GM18870 (cell line): ENCODE data around the gene SPAG16.

Source experiments
- ATAC-seq: cut with Tn5 transposase; IDR thresholded peaks from one replicate; pipeline ENCODE4 v1.9.1; 2021; ENCODE audit warnings: moderate library complexity; ENCODE audit not compliant: unreplicated experiment

SPAG16 gene

DNA sequence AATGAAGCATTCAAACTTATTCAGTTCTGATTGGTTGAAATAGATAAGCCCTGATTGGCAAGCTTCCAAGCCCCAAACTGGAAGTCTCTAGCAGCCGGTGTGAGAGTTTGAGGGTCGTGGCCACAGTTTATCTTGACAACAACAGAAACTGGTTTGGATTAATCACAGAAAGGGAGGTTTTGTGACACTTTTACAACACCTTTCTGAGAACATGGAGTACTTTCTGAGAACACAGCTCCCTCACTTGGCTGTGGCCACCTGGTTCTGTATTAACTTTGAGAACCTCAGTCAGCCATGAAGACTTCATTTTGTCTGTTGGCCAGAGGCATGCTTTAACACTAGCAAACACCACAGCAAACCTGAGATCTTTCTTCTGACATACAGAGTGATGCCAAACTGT, 845.9 kb downstream of the SPAG16 start:
- ATAC-seq: no peak

DNA sequence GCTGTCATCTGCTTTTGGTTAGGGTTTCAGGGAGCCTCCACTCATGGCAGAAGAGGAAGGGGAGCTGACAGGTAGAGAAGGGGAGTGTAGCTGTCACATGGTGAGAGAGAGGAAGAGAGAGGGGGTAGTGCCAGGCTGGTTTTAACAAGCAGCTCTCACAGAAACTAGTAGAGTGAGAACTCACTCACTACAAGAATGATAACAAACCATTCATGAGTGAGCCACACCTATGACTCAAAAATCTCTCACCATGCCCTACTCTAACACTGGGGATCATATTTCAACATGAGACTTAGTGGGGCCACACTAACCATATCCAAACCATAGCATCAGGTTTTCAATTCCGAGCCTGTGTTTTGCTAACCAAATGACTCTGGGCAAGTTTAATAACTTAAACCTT, 851.7 kb downstream of the SPAG16 start:
- no peak for ATAC-seq

DNA sequence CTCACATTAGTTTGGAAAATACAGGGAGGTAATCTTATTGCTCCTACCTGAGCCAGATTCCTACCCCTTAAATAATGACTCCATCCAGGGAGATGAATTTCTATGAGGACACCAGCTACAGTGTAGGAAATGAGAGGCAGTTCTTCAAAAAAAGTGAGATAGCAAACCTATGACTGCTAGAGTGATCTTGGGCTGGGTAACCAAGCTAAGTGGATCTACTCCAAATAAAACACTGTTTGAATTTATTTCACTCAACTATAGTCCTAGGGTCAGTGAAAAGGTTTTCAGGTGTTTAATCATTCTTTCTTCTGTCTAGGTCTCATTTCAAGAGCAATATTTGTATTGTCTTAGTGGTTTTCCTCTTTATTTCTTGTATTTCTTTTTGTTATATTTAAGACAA, 854.5 kb downstream of the SPAG16 start:
- ATAC-seq: no peak

DNA sequence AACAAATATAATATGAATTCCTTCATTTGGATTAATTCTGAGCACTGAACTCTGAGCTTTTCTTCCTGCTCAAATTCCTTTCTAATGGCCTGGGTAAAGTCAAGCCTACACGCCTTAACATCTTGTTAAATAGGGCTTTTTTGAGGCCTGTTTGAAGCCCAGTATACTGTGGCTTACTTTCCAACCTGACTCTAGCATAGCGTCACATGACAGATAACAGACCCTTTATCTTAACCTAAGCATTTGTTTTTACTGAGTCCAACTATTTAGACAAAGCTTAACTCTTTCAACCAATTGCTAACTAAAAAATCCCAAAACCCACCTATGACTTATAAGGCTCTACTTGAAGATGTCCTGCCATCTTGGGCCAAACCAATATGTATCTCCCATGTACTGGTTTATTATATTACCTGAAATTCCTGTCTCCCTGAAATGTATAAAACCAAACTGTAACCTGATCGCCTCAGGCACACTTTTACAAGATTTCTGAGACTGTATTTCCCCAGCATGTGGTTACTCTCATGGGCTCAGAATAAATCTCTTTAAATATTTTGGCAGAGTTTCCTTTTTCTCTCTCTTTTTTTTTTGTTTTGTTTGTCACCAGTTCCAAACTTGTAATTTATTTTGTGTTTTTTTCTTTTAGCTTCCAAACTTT, 855.5 kb downstream of the SPAG16 start:
- no peak for ATAC-seq

DNA sequence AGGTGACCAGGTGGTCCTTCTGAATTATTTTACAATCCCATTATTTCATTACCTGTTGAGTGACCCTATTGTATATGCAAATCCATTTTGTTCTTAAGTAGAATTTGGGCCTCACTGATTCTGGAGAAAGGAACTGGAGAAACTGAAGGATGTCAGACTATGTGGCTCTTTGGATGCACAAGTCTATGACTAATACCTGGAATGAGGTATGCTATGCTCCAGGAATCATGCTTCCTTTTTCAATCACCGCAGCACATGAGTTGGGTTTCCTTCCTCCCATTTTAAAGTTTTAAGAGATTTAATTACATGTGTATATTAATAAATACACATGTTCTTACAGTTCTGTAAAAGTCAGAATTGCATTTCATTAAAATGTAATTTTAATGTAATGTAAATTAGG, 872.7 kb downstream of the SPAG16 start:
- no peak for ATAC-seq

DNA sequence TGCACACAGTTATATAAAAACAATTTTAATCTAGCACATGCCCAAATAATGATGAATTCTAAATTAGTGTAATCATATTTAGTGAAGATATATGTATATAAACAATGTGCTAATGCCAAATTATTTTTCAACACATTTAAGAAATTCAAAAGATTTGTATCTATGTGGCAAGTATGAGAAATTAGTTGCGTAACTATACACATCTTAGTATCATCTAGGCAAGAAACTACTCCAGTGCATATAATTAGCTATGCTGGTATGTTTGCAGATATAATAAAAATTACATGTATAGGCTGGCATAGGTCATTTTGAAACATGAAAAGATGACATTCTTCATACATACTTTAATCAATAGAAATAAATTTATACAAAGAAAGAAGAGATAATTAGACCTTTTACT, 874.6 kb downstream of the SPAG16 start:
- ATAC-seq: no peak

DNA sequence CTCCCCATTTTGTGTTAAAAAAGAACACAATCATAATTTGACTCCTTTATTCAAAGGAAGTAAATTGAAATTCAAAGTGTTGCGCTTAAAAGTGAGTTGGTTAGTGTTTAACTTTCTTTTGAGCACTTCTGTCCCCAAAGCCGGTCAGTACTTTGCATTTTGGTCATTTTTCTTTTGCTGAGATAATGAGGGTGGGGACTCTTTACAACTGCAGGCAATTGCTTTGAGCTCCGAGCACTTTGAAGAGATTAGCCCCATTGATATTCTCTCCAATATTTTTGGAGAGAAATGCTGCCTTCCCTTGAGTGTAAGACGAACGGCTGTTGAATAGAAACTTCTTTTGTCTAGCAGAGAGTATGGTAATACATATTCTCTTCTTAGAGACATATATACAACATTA, 885.0 kb downstream of the SPAG16 start:
- no peak for ATAC-seq

DNA sequence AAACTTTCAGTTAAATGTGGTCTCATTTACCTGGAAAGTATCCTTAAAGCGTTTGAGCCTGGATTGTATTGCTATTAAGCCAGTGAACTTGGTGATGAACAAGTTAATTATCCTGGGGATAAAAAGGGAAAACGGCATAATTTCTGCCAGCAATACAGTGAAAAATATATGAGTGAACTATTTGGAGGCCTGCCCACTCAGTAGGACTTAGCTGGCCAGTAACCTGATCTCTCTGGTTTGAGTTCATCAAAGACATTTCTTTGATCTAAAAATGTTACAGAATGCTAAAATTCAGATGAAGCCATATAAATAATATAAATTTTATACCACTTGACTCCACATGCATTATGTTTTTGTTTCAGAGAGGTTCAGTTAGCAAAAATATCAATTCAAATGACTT, 885.5 kb downstream of the SPAG16 start:
- ATAC-seq: no peak

DNA sequence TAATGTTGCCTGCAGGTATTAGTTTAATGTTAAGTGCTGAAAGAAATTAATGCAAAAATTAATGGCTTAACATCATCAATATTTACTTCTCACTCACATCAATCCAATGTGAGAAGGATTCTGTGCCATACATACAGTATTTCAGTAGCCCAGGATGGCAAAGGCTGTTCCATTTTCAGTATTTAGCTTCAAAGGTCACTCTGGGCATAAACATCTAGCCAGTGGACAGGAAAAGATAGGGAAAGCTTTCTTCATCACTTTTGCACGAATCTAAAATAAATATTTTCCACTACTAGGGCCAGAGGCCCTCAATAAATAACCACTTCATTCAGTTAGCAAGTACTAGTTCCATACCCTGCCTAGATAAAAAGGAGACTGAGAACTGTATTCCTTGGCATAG, 890.3 kb downstream of the SPAG16 start:
- ATAC-seq: no peak

DNA sequence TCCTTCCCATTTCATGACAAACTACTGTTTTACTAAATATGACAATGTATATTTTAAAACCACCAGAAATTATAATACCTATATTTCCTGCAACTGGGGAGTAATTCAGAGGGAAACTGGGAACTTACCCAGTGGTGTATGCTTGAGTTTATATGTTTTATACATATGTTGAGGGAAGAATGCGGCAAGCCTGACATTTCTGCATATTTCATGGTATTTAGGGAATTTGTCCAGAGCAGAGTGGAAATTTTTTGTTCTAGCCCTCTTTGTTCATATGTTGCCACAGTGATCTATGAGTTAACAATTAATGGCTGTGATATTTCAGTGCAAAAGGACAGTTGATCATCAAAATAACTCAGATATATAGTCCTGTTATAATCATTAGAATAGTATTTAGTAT, 895.8 kb downstream of the SPAG16 start:
- no peak for ATAC-seq

DNA sequence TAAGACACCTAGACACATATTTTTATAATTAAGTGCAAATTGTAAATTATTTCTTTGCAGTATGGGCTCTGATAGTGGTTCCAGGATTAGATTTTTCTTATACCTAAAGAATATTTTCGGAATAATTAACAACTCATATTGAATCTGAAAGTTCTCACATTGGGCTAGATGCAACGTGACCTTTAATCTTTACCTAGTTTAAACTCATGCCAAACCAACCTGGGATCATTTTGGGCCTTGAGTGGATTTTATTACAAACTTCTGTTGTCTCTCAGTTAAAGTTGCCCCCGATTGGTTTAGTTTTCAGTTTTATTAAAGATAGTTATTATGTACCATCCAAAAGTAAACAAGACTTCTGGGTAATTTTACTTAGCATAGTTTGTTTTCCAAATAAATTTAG, 896.4 kb downstream of the SPAG16 start:
- no peak for ATAC-seq

DNA sequence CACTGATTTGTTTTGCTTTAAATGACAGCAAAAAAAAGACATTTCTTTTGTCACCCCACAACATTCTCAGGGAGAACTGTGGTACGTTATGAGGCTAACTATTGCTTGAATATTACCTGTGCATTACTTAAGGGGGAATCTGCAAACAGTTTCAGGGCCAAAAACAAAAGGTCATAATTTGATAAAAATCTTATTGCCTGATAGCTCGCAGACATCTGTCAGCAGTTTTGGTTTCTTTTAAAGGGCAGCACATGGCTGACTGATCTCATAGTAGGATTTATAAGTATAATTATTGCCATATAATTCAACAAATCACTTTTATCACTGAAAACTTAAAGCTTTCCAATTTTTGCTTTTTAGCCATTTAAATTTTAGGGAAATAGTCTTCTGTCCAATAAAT, 900.2 kb downstream of the SPAG16 start:
- no peak for ATAC-seq

DNA sequence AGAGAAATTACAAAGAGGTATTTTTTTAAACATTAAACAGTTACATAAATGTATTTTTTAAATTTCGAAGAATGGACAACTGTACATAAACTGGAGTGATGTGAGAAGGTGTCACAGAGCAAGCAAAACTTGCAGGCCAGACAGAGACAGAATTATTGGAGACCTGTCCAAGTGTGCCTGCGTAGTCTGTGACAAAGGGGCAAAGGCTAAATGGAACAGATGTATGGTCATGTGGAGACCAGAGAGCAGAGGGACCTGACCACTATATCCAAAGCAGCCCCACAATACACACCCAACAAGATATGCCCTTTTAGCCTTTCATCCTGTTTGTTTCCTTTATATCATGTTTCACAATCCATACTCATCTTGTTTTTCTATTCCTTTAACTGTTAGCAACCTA, 901.3 kb downstream of the SPAG16 start:
- no peak for ATAC-seq

DNA sequence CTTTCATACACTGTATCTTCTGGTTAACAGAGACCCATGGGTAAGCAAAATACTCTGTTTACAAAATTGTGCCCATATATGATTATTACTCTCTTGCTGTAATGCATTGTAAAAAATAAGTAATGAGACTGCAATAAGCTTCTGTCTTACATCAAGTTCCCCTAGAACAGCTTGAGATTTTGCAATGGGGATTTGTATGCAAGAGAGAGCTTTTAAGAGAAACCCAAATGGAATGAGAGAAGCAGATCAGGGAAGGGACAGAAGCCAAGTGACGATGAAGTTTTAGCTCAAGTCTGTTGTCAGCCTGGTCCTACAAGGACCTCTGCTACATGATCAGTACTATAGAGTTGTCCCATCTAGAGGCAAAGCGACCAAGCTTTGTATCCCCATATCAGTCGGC, 908.4 kb downstream of the SPAG16 start:
- no peak for ATAC-seq

DNA sequence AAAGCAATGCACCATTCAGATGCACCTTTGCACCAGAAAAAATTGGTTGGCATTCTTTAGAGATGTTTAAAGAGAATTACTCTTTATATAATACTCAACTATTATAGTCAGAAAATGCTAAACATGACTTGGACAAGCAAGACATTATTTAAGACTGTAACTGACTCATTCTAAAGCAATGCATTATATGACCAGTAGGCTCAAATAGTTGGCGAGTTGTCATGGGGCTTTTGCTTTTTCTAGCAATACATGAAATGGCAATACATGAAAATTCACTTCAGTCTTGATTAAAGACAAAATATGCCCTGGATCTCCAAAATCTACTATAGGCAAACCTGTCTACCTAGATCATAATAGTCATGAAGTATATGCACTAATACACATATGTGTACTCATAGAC, 909.7 kb downstream of the SPAG16 start:
- no peak for ATAC-seq

DNA sequence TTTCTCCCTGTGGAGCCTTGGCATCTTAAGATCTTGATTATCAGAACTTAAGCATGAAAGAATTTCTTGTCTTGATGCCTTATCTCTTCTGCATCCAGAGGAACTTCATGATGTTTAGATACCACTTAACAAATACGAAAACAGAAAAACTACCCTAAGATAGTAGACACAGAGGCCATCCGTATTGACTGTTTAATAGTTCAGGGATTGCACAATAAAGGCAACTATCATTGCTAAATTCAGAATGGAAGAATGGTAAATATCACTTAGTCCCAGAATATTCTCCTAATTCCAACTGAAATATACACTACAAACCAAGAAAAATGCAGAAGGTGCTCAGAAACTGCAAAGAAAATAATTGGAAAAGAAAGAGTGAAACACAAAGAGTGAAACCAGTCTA, 912.0 kb downstream of the SPAG16 start:
- no peak for ATAC-seq

DNA sequence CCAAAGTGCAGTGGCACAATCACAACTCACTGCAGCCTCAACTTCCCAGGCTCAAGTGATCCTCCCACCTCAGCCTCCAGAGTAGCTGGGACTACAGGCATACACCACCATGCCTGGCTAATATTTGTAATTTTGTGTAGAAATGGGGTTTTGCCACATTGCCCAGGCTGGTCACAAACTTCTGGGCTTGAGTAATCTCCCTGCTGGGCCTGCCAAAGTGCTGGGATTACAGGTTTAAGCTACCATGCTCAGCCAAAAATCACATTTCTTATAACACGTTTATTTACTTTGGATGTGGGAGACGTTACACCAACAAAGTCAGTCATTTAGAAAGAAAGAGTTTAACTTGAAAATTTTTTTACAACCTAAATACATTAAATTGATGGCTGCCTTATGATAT, 917.6 kb downstream of the SPAG16 start:
- ATAC-seq: no peak

DNA sequence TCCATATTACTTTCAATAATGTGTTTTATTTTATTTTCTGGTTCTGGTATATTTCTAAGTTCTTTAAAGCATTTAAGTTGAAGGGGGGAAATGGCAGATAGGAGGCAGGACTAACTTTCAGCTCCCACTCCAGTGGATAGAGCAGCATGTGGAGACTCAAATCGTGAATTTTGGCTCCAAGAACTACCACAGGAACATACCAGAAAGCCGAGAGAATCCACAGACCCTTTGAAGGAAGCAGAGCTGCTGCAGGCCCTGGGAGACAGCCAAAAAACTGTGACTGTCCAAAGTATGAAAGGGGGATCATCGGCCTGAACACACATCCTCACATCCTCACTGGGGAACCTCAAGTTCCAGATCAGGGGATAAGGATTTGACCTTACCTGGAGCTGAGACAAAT, 919.0 kb downstream of the SPAG16 start:
- no peak for ATAC-seq

DNA sequence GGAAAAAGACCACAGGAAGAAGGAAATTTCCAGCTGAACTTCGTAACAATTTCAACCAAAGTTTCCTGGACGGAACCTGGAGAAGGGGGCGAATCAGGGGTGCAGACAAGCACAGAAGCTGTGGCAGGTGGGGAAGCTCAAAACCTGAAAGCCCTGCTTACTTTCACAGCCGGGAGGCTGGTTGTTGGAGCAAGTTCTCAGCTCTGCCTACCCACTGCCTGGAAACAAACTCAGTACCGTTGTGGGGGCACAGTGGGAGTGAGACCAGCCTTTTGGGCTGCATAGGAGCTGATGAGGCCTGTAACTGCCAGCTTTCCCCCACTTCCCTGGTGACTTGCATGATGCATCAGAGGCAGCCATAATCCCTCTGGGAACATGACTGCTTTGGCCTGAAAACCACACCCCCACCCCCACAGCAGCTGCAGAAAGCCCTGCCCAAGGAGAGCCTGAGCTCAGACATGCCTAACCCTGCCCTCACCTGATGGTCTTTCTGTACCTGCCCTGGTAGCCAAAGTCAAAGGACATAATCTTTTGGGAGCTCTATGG, 919.6 kb downstream of the SPAG16 start:
- ATAC-seq: no peak

DNA sequence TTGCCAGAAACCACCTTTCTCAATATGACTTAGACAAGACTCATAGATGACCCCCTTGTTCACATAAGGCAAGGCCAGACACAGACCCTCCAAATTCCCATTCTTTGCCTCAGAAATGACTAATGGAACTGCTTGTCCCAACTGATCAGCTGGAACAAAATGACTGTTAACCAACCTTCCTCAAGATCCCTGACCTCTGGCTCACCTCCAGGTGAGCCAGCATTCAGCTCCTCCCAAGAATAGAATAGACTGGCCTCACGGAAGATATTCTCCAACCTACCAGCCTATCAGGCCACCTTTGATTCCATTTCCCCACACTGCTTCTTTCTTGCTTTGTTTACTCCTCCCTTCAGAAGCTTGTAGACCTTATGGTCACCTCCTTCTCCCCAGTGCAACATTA, 930.8 kb downstream of the SPAG16 start:
- no peak for ATAC-seq

DNA sequence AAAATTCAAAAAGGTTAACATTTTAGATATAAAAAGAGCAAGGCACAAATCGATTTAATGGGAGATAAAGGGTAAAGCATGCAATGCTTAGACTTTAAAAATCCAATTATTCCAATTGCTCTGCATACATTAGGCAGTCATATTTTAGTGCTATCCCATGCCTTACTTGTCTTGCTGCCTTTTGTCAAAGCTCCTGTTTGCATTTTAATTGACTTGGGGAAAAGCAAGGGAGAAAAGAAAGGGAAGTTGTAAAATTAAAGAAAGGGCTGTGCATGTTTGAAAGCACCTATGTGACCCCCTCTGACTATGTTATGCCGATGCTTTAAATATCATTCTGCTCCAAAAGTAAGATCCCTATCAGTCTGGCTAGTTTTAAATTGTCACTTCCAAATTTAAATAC, 932.9 kb downstream of the SPAG16 start:
- no peak for ATAC-seq

DNA sequence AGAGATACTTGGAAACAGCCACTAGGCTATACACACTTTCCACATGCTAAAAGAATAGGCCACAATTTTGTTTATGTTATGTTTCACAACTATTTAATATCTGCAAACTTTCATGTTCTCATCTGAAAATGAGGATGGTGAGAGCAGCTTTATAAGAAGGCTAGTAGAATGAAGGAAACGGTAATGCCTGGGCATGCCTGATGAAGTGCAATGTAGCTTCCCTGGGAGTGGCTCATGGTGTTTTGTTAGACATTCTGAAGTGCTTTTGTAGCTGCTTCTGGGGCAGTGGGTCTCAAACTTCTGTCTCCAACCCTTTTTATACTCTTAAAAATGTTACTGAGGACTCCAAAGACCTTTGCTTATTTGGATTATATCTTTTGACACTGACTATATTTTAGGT, 933.3 kb downstream of the SPAG16 start:
- ATAC-seq: no peak

DNA sequence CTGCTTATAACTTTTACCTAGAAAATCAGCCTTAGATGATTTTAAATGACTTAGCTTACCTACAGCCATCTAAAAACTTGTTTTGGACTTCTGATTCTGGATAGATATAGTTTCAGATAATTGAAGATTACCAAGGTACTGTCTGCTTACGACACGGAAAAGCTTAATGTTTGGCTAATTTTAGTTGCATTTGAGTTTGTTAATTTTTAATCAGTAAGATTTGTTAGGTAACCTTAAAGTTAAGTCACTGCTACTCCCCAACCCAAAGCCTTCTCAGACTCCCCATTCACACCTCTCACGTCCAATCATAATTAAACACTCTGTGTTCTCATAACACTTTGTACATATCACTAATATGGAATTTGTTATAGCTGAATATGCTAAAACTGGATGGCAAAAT, 936.0 kb downstream of the SPAG16 start:
- no peak for ATAC-seq
